ENCODE results near the gene CDK8.

GRCh38 chr13:26401069-26401468 lies 147.1 kb downstream of the CDK8 start:
- TF ChIP-seq CTCF (IDR thresholded peaks at IDR 0.05; ENCODE audit: low read depth, low read length) (no peak), EZH2phosphoT487 (IDR thresholded peaks at IDR 0.05; ENCODE audit: low read depth) (no peak)
